Measurements from ENCODE around the gene H2BK1.

H2BK1 gene

DNA sequence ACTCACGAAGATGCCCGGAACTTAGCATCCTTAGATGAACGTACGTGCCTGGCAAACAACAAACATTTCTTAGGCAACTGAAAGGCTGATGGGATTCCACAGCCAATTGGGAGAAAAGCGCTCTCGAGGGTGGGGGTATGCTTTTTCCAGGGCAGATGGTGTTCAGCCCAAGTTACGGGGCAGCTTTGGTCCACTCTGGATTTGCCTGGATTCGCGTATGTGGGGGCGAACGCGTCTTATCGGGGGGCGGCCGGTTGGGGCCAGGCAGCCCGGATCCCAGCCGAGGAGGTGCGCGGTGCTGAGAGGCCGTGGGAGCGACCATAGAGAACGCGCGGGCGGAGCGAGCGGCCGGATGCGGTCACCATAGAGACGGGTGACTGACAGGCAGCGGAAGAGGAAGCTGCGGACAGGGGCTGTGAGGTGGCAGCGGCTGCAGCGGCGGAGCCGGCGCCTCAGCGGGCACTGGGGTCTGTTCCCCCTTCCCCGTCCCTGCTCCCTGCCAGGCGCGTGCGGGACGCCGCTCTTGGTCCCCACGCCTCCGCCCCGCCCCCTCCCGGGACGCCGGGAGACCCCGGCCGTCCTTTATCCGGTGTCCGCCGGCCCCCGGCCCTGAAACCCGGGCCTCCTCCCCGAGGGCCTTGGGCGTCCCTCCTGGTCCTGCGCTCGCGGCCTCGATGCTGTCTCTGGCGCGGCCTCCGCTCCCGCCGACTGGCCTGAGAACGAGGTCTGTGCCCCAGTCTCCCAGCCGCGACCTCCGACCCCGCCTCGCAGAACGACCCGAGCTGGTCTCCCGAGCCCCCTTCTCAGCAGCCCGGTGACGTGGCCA is 22.0 kb upstream of the H2BK1 start, which contains the start of gene CHPF2:
Gene CHPF2, plus strand, starts transcription at position 393 of the 826 bp plus-strand sequence. CDS start 1,529 bp downstream, outside the sequence.
- peak; percentile 87 for DNase-seq (ENCODE audit: low spot score)

DNA sequence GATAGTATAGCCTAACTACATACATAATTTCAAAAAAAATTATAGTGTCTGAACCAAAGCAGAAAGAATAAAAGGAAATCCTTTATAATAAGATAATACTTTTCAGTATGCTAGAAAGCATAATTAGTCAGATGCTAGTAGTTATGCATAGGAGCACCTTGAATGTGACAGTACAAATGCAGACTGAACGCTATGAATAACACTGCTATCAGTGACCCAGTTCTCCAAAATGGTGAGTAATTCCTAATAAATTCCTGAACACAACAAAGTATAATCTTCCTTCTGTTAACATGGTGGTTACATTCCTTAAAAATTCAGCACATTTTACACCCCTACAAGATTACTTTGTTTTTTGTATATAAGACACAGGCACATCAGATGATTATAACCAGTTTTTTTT is 20.8 kb upstream of the H2BK1 start:
- no peak for DNase-seq (ENCODE audit: low spot score)

DNA sequence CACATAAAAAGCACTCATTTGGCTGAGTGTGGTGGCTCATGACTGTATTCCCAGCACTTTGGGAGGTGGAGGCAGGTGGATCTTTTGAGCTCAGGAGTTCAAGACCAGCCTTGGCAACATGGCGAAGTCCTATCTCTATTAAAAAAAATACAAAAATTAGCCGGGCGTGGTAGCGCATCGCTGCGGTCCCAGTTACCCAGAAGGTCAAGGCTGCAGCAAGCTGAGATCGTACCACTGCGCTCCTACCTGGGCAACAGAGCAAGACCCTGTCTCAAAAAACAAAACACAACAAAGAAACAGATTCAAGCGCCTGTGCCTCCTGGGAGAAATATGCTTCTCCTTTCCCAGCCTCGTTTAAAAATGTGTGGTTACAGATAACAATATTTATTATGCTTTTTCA is 19.0 kb upstream of the H2BK1 start:
- DNase-seq (ENCODE audit: low spot score) = no peak

DNA sequence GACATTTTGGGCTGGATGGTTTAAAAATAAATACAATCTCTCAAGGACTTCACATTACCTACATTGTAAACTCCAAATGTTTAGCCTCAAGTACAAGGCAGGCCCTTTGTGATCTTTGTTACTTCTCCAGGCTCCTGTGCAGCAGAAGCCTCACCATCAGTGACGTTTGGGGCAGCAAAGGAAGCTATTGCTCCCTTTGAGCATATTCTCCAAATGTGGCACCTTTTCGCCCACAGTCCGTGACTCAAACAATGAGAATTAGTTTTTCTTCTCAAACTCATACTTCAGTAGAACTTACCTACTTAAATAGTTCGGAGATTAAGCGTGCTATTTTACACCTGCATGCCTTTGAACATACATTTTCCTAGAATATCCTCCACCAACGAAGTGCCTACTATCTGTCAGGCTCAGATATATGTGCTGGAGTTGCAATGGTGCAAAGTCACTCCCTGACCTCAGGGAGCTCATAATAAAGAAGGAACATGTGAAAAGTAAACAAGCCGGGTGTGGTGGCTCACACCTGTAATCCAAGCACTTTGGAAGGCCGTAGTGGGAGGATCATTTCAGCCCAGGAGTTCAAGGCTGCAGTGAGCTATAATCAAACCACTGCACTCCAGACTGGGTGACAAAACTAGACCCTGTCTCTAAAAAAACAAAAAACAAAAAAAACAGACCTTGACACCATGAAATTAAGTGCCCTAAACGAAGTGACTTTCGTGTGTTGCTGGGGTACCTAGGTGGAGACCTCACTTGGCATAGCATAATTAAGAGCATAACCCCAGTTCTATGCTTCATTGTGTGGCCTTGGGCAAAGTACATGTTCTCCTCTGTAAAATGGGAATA is 18.0 kb upstream of the H2BK1 start:
- DNase-seq (ENCODE audit: low spot score) = no peak

DNA sequence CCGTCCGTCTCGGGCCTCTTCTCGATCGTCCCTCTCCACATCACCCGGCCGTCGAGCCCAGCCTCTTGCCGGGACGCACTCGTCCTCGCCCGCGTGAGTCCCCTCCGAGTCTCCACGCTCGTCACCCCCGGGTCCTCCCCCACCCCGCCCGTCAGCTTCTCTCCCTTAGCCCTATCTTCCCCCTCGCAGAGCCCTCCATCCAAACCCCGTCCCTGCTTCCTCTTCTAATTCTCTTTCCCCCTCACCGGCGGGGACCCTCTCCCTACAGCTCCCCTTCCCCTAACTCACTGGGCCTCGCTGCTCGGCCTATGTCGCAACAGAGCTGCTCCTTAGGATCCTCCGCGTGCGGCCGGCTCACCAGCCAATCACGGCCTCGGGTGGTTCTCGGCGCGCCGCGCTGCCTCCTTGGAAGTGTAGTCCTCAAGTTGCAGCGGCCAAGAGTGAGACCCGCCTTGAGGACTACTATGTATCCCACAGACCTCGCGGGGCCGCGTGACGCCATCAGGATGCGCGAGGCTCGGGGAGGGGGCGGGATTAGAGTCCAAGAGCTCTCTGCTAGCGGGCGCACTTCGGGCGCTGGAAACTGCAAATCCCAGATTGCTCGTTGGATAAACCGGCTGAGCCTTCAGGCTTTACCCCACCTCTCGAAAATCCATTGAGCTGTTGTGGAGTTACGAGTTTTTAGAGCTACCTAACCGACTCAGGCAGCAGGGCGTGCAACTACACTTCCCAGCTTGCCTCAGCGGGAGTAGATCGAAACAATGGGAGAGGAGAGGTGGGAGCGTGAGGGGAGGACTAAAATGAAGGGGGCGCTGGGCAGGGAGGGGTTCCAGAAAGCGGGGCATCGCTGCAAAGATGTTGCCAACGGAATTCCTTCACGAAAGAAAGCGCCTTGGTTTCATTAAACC is 16.8 kb upstream of the H2BK1 start, which contains the start of gene ABCF2:
Gene ABCF2, minus strand, starts transcription at position 331 of the 908 bp plus-strand sequence. CDS start 747 bp downstream, outside the sequence.
- peak; percentile 96 for DNase-seq (ENCODE audit: low spot score)

DNA sequence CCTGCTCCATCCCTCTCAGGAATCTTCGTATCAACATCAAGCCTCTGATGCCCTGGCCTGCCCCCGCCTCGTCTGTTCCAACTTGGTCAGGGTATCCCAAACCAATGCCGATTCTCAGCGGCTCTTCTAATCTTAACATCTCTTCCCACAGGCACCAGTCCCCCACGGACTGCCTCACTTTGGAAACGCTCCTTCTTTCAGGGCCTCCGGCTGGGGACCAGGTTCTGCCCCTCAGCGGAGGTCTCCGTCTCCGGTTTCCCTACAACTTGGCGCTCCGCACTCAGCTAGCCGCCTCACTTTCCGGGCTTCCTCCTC is 16.2 kb upstream of the H2BK1 start:
- no peak for DNase-seq (ENCODE audit: low spot score)

DNA sequence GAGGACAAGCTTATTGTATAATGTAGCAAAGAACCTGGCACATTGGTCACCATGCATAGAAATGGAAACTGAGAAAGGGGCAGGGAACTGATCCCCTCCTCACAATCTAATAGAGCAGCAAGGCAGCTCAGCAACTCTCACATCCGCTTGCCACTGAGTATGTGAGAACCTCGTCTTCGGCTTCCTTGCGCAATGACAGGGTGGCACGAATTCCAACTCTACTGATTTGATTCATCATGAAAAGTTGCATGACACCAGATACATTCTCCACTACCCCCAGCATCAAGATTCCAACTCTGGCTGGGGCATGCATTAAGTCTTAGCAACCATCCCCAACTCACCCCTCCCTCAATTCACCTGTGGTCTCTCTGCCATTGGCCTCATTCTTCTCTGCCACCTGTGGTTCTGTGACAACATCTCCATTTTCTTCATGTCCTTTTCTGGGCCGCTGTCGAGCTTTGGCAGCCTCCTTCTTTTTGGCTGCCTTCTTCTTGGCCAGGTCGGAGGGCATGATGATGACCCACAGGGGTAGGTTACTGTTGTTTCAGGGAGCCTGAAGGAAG is 15.7 kb upstream of the H2BK1 start:
- no peak for DNase-seq (ENCODE audit: low spot score)

DNA sequence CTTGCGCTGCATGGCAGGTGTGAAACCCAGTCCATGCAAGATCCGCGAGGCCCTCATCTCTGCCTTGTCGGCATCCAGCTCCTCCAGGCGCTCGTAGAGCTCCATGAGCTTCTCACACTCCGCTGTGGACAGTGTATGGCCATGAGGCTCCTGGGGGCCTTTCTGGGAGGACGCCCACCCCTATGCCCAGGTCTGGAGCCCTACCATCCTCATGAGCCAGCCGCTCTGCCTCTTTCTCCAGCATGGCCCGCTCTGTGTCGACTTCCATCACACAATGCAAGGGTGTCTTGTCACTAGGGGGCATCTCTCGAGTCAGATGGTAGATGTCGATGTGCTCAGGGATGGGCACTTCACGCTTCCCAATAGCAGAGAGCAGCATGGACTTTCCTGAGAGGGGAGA is 13.4 kb upstream of the H2BK1 start:
- DNase-seq (ENCODE audit: low spot score) = no peak

DNA sequence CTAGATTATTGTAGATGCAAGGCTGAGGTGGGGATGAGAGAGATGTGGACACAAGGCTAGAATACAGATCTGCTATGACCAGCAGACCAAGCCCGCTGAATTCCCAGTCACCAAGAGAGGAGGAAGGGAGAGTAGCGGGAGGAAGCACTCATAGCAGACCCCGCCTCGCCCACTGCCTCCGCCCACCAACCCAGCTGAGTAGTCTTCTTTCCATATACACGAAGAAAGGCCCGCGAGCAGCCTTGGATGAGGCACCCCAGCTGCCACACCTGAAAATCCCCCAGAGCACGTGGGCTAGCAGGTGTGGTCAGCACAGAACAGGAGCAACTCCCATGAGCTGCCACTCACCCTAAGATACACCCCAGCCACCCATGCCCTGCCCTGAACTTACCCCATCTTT is 7.9 kb upstream of the H2BK1 start:
- no peak for DNase-seq (ENCODE audit: low spot score)

DNA sequence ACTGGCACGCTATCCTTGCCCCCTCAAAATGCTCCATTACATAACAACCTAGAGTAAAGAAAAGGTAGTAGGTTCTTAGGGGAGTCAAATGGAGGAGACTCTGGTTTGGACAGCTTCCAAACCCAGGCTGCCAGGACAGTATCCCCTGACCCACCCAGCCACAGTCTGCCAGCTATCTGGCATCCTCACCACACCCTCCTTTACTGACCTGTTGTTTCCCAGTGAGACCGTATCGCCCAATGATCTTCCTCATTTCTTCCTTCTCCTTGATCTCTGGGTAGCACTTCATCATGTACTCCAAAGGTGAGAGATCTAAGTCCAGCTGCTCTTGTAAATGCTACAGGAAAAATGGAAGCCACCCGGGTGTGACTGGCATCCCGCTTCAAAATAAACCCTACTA is 5.1 kb upstream of the H2BK1 start:
- DNase-seq (ENCODE audit: low spot score) = no peak

DNA sequence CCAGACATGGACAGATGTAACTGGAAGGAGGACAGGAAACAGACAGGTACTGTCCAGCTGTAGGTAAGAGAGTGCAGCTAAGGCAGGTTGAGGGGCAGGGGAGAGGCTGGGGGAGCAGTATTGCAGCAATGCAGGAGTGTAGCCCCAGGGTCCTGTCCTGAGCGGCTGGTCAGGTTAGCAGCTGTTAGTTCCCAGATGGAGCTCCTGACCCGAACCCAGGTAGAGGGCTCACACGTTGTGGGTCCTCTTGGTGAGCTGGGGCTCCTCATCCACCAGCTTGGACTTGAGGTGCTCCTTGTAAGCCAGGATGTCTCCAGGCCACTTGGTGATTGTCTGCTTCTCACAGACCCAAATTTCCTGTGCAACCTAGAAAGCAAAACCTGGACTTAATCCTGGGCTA is 3.5 kb upstream of the H2BK1 start:
- no peak for DNase-seq (ENCODE audit: low spot score)

DNA sequence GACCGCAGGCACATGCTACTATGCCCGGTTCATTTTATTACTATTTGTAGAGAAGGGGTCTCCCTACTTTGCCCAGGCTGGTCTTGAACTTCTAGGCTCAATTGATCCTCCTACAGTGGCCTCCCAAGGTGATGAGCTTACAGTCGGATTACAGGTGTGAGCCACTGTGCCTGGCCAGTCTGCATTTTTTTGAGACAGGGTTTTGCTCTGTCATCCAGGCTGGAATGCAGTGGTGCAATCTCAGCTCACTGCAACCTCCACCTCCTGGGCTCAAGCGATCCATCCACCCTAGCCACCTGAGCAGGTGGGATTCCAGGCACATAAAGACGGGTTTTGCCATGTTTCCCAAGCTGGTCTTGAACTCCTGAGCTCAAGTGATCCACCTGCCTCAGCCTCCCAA is 2.3 kb upstream of the H2BK1 start:
- no peak for DNase-seq (ENCODE audit: low spot score)

DNA sequence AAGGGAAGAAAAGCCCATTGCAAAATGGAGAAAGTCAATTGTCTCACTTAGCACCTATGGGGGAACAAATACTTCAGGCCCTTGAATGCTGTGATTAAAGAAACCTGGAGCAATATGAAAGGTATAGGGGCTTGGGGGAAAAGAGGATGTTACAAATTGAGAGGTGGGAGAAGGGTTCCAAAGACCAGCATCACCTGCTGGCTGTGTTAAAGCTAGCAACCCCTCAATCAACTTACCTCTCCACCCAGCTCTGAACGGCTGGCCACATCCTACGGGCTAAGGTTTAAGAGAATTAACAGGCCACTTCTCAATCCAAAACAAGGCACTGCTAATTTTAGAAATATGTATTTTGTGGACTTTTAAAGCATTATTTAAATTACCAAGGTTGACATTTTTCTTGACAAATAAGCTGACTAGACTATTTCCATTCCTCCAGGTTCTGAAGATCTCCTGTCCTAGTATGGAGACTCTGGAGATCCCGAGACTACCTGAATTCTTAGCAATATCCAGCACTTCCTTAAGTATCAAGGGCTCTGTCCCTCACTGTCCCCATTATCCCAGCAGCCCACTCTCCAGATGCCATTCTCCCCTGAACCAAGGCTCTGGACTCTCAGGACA is 976 bp upstream of the H2BK1 start:
- no peak for DNase-seq (ENCODE audit: low spot score)

DNA sequence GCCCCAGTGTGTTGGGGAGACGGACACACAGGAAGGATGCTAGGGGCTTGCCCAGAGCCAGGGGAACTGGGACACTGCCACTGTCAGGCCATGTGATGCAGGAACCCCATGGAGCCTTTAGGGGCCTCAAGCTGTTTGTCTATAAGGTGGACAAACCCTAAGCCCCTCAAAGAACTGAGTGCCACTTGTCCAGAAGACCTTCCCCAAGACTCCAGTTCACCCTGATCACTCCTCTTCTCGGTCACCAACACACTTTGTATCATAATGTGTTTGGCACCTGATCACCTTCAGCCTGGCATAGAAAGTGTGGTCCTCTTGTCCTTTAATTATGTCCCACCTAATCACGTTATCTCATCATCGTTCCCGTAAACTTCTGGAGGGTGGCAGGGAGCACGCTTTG is 700 bp downstream of the H2BK1 start:
- DNase-seq (ENCODE audit: low spot score) = no peak

DNA sequence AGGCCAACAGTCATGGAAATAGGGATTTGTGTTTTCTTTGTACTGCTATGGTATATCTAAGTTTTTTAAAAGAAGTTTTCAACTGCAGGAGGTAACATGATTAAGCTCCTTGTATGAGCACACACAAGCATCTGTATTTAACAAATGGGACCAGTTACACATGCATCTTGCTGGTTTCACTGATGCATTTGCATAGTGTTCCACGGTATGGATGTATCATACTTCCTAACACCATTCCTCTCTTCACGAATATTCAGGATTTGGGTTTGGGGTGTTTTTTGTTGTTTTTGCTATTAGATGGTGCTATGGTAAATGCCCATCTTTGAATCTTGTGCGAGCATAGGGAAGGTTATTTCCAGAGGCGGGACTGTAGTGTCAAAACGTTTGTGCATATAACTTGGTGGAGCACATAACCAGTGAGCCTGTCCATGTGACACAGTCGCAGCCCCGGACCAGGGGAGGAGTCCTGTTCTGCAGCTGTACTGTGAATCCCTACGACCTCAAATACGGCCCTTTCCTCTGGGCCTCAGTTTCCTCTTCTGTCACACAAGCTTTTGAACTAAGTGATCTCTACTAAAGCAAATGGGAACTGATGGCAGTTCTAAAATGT is 1.9 kb downstream of the H2BK1 start:
- no peak for DNase-seq (ENCODE audit: low spot score)

DNA sequence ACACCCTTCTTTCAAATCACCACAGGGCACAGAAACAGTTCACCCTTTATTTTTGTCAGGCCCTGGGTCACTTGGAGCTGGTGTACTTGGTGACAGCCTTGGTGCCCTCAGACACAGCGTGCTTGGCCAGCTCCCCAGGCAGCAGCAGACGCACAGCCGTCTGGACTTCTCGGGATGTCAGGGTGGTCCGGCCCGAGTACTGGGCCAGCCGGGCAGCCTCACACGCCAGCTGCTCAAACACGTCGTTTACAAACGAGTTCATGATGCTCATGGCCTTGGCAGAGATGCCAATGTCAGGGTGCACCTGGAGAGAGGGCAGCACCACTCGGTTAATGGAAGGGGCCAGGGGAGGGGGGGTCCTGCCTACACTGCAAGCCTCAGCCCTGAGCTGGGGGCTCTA is 2.5 kb downstream of the H2BK1 start:
- DNase-seq (ENCODE audit: low spot score) = no peak

DNA sequence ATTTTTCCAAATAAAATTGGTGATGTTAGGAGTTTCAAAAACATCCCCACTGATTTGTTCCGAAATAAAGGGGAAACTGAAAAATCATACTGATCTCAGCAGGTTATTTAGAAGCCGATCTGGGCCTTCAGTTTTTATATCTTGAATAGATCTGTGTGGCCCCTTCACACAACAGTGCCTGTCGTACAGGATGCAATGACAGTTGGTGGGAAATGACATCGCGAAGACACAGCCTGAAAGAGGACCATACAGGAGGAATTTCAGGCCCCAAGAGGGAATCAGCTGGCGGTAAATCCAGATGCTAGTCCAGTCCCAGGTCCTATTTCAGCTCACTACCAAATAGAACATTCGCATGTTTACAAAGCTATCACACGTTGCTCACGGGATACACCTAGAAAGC is 3.0 kb downstream of the H2BK1 start:
- DNase-seq (ENCODE audit: low spot score) = no peak

DNA sequence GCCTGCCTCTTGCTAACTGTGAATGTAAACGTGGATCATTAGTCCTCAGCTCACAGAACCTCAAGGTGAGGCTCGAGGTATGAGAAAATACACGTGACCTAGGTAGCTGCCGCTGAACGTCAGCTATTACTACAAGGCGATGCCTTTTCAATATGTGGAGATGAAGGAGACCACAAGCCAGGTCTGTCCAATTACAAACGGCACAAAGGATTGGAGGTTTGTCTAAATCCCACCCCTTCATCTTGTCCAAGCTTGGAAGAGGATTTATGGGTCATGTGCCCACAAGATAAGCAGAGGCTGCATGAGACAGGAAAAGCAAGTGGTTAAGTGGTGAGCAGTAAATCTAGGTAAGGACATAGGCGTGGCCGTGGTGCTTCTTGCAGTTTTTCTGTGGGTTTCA is 3.4 kb downstream of the H2BK1 start:
- no peak for DNase-seq (ENCODE audit: low spot score)

DNA sequence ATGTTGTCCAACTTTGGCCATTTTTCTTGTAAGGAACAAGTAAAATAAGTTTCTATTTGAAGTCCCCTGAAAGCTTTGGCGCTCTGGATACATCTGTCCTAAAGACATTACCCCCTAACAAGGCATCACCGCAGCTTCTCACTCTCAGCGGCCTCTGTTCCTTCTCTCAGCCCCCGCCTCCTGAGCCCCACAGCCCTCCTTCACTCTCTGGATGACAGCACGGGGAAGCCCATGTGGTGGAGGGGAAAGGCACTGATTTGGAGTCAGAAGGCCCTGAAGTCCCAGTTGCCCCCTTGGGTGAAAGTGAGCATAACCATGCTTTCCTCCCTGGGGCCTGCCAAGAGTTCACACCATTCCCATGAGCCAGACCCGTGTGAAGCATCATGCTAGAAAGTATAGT is 4.6 kb downstream of the H2BK1 start:
- DNase-seq (ENCODE audit: low spot score) = no peak

DNA sequence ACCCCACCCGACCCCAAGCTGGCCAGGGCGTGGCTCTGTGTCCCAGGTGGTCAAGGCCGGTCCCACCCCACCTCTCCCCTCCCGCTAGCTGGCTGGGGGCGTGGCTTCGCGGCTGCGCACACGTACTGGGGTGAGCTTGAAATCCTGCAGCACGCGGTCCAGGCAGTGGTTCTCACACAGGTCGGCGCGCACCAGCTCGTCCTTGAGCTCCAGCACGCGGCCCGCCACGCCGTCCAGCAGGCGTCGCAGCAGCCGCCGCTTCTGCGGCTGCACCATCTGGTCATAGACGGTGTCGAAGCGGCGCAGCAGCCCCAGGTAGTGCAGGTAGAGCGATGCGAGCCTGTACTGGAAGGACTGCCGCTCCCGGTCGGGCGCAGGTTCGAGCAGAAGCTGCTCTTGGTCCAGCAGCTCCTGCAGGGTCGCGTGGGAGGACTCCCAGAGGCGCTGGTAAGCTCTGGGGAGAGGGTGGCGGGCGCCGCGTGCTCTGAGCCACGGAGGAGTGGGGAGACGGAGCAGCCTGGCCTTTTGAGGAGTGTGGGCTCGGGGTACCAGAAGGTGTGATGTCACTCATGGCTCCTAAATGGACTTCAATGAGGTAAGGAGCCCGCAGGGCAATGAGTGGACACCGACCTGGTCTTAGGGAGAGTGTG is 5.8 kb downstream of the H2BK1 start:
- DNase-seq (ENCODE audit: low spot score) = no peak

DNA sequence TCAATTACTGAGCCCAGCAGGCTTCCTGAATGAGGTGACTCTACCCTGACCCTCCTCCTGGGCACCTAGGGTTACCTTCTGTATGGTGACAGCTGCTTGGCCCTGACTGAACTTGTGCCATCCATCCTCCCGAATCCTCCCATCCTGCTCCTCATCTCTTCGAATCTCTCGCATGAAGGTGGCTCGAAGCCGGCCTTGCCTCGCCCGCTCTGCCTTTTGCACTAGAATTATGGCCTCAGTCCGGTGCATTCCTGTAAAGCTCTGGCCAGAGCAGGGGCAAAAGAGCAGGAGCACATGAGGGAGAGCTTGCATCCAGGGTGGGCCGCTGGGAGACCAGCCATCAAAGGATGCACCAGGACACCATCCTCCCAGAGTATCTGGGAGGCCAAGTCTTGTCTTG is 7.5 kb downstream of the H2BK1 start:
- no peak for DNase-seq (ENCODE audit: low spot score)
